ENCODE data around the gene STX18.
"Not testable (repeated sequence)": the region's sequence is repeated elsewhere in the genome, so short reads cannot be mapped to it uniquely, and the experiment has no call there.

STX18 gene

DNA sequence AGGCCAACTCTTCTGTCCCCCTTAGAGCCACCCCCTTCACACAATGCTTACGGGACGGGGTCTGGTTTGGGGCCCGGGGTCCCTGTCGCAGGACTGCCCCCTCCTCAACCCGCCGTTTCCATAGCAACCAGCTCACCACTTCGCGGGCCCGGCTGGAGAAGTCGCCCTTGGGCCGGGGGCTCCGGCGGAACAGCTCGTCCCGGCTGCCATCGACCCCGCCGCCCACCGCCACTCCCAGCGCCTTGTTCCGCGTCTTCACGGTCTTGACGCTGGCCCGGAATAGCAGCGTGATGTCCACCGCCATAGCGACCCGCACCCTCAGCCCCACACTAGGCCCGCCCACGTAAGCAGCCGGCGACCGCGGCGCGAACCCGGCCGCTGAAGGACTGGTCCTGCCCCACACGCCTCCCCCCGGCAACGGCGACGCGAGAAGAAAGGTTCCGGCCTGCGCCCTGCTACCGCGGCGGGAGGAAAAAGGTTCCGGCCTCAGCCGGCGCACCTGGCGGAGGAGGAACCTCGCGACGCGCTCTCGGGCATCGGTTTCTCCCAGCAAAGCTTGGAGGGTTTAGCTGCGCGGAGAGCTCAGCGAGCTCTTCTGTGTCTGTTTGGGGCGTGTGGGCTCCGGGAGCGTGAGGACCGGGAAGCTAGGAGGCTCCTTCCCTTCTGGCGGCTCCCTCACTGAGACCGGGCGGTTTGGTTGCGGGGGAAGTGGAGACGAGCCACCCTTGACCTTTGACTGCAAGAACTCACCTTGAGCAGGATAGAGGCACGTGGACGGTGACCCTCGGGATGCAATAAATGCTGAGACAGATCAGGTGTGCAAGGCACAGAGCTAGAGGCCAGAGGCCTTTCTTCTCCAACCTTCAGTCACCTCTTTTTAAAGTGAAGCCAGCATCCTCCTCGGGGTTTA, at the start of gene STX18:
Gene STX18, minus strand, starts transcription at position 388 of the 910 bp plus-strand sequence. Its CDS starts 84 bp downstream, at position 304.
- peak; percentile 77 to 80 for DNase-seq (ENCODE audit: low read depth in 2 of 2)

GRCh38 chr4:4591071-4591470, 49.2 kb upstream of the STX18 start:
- no peak for DNase-seq (ENCODE audit: low read depth in 2 of 2)

DNA sequence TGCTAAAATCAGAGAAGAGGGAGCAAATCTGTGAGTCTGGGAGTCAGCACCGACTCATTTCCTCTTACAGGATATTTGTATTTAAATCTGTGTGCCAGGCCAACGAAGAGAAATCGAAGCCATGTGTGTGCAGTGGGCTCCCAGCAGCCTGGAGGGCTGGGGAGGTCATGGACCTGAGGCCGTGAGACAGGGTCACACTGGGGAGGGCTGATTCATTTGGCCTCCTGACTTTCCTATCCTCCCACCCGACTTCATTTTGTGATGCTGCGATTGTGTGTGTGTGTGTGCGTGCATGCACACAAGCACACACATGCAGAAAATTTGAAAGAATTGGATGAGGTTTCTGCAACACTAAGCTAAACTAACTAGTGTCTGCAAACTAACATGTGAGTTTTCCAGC, 48.7 kb upstream of the STX18 start:
- DNase-seq (ENCODE audit: low read depth in 2 of 2): no peak

GRCh38 chr4:4585012-4585670, 43.3 kb upstream of the STX18 start:
- DNase-seq (ENCODE audit: low read depth in 2 of 2): no peak

GRCh38 chr4:4583606-4584005, 41.8 kb upstream of the STX18 start:
- DNase-seq (ENCODE audit: low read depth in 2 of 2): no peak

DNA sequence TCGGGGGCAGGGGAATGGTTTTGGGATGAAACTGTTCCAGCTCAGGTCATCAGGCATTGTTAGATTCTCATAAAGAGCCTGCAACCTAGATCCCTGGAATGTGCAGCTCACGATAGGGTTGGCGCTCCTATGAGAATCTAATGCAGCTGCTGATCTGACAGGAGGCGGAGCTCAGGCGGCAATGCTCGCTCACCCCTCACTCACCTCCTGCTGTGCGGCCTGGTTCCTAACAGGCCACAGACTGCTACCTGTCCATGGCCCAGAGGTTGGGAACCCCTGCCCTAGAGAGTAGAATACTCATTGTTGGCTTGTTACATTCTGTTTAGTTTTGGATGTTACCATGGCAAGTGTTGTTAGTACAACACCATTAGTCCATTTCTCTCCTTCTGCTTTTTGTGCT, 40.8 kb upstream of the STX18 start:
- DNase-seq (ENCODE audit: low read depth in 2 of 2): no peak

DNA sequence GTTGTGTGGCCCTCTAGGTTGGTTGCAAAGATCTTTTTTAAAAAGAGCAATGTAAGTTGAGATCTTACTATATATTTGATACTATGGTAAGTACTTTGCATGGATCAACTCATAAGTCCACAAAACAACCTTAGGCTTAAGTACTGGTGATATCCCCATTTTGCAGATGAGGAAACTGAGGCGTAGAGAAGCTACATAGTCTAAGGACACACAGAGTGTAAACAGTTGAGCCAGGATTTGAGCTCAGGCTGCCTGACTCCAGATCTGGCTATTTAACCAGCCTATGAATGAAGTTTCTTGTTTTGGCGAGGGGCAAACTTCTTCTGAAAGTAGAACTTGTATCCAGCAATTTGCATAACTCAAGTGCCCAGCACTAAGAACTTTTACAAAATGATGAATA, 38.6 kb upstream of the STX18 start:
- no peak for DNase-seq (ENCODE audit: low read depth in 2 of 2)

- no peak for DNase-seq (ENCODE audit: low read depth in 2 of 2)
Measured at GRCh38 chr4:4578981-4579380, 37.1 kb upstream of the STX18 start.

DNA sequence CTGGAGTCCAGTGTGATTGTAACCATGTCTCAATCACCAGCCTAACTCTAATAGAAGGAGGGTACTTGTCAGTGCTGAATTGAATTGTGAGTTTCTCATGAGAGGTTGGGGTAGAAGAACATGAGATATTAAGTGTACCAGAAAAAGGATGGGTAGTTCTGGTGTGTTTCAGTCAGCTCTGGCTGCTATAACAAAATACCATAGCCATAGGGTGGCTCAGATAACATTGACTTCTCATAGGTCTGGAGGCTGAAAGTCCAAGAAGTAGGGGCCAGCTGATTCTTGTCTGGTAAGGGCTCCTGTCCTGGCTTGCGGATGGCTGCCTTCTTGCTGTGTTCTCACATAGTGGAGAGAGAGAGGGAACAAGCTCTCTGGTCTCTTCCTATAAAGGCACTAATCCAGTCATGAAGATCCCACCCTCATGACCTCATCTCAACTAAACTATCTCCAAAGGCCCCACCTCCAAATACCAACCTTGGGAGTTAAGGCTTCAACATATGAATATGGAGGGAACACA, 35.6 kb upstream of the STX18 start:
- no peak for DNase-seq (ENCODE audit: low read depth in 2 of 2)

DNA sequence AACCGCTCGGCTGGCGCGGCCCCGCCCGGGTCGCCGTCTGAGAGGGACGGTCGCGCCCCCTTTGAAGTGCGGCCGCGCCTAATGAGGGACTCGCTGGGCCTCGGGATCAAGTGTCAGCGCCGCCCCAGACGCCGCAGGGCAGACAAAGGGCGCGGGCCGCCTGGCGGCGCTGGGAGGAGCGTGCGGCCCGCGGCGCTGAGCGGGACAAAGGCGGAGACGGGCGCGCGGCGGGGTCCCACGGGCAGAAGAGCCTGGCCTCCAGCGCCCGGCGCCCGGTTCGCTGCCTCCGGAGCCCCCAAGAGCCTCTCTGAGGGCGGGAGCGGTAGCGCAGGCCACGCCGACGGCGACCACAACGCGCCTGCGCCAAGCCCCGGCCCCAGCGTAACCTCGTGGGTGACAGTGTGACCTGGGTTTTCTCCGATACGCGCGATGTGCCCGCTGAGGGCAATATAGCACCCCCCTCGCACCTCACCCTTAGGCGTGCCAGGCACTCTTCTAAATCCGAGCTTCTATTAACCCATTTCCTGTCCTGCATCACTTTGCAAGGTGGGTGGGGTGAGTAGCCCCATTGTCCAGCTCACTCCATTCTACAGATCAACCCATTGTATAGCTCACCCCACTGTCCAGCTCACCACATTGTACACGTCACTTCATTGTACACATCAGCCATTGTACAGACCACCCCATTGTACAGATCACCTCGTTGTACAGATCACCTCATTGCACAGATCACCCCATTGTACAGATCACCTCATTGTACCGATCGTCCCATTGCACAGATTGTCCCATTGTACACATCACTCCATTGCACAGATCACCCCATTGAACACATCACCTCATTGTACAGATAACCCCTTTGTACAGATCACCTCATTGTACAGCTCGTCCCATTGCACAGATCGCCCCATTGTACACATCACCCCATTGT, 33.7 kb upstream of the STX18 start:
- DNase-seq (ENCODE audit: low read depth in 2 of 2): peak; percentile 29 to 46

DNA sequence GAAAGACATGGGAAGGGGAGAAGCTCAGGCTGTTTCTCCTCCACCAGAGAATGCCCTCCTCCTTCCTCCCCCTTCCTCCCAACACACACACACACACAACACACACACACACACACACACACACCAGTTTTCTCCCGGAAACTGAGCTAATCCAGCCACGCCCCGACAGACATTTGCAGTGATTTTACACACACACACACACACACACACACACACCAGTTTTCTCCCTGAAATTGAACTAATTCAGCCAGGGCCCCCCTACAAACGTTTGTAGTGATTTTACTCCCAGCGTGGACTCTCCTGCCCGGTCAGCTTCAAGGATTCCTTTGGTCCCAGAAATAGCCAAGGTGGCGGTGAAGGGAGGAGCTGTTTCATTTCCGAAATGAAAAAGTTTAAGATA, 32.9 kb upstream of the STX18 start:
- DNase-seq (ENCODE audit: low read depth in 2 of 2): no peak

DNA sequence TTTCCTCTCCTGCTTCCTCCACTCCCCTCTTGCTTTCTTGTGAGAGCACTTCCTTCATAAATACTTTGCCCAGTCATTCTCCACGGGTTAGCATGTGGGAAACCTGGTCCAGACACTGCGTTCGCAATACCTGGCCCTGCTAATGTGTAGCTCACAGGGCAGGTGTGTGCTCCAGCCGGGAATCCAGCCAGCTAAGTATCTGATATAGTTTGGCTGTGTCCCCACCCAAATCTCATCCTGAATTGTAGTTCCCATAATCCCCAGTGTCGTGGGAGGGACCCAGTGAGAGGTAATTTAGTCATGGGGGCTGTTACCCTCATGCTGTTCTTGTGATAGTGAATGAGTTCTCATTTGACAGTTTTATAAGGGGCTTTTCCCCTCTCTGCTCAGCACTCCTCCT, 32.2 kb upstream of the STX18 start:
- DNase-seq (ENCODE audit: low read depth in 2 of 2): no peak

- no peak for DNase-seq (ENCODE audit: low read depth in 2 of 2)
Measured at GRCh38 chr4:4572821-4573220, 31.0 kb upstream of the STX18 start.

DNA sequence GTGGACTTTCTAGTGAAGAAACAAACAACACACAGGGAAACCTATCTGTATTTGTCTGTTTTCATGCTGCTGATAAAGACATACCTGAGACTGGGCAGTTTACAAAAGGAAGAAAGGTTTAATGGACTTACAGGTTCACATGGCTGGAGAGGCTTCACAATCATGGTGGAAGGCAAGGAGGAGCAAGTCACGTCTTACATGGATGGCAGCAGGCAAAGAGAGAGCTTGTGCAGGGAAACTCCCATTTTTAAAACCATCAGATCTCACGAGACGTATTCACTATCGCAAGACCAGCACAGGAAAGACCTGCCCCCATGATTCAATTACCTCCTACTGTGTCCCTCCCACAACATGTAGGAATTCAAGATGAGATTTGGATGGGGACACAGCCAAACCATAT, 28.0 kb upstream of the STX18 start:
- not testable (repeated sequence) for DNase-seq (ENCODE audit: low read depth in 2 of 2)

DNA sequence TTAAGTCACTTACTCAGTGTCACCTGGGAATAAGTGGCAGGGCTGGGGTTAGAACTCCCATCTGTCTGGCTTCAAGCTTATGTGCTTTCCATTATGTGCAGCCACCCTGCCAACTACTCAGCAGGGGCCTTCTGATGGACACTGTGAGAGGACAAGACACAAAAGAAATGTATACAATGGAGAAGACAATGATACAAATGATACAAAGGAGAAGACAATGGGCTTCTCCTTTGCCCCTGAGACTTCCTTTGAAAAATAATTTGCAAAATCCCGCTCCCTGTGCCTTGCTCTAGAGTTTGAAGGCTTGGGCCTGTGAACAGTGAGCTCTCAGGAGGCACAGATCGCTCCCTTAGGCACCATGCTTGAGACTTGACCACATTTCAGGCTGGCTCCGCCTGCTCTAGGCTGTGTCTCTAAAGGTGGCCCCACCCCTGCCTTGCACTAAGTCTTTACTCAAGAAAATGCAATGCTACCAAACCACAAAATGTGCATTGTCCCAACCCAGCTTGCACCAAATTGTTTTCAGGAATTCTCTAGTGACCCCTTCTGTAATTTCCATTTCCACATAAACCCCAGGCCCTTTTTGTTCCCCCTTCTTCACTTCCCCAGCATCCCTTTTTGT, 27.1 kb upstream of the STX18 start:
- no peak for DNase-seq (ENCODE audit: low read depth in 2 of 2)

DNA sequence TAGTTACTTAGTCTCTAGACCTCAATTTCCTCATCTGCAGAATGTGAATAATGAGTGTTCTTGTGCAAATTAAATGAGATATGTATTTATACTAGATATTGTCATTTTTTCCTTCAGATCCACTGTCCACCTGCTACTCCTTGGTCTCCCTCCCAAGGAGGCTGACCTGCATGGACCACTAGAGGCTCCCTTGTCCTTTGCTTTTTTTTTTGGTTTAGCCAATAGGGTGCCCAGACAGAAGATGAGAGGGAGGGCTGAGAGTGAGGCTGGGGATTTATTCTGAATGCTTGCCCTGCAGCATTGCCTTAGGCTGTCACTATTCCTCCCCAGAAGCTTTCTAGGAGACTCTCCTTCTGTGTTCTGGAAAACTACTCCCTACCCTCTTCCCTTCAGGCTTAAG, 24.5 kb upstream of the STX18 start:
- DNase-seq (ENCODE audit: low read depth in 2 of 2): not testable (repeated sequence)

GRCh38 chr4:4564522-4564921, 22.7 kb upstream of the STX18 start:
- DNase-seq (ENCODE audit: low read depth in 2 of 2): no peak

- DNase-seq (ENCODE audit: low read depth in 2 of 2): no peak
Measured at GRCh38 chr4:4560642-4561041, 18.8 kb upstream of the STX18 start.

DNA sequence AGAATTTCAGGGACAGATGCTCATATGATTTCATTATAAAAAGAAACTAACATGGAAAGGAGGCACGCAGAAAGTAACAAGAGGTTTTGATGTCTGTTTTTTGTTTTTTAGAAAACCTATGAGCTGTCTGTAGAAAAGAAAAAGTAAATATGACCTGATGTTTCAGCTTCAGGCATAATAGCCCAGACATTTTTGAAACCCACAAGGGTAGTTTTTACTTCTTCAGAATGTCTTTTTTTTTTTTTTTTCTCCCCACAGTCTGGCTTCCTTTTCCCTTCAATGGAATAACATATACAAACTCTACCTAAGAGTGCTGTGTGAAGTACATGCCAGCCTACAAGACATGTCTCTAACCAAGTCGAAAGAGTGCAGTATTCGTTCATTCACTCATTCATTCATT, 18.3 kb upstream of the STX18 start:
- DNase-seq (ENCODE audit: low read depth in 2 of 2): no peak

- DNase-seq (ENCODE audit: low read depth in 2 of 2): no peak
Measured at GRCh38 chr4:4559596-4559995, 17.7 kb upstream of the STX18 start.

GRCh38 chr4:4558881-4559280, 17.0 kb upstream of the STX18 start:
- DNase-seq (ENCODE audit: low read depth in 2 of 2): no peak
